ENCODE data around the gene SENP5.

DNA sequence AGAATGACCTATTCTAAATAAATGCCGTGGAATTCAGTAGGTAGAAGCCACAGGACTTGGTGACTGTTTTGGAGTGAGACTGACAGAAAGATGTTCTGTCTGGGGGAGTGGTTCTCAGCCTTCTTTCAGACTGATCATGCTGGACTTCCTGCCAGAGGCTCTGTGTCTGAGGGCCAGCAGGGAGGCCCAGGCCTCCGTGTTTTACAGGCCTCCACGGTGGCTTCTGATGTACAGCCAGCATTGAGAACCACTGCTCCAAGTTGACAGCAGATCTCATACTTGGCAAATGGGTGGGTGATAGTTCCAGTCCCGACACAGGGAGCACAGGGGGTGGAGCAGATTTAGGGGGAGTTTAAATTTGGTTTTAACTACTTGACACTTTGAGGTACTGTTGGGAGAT is 107.6 kb downstream of the SENP5 start:
- TF ChIP-seq KDM4A (IDR thresholded peaks at IDR 0.05; ENCODE audit: low read depth, low read length, severe bottlenecking) (no peak), POLR2A (IDR thresholded peaks at IDR 0.05; ENCODE audit: control extremely low read depth in 1 of 2, low read depth in 2 of 2, low read length in 2 of 2) (no peak), SIRT6 (IDR thresholded peaks at IDR 0.05; ENCODE audit: low read length) (no peak)
- TF ChIP-seq, protein P1, sequence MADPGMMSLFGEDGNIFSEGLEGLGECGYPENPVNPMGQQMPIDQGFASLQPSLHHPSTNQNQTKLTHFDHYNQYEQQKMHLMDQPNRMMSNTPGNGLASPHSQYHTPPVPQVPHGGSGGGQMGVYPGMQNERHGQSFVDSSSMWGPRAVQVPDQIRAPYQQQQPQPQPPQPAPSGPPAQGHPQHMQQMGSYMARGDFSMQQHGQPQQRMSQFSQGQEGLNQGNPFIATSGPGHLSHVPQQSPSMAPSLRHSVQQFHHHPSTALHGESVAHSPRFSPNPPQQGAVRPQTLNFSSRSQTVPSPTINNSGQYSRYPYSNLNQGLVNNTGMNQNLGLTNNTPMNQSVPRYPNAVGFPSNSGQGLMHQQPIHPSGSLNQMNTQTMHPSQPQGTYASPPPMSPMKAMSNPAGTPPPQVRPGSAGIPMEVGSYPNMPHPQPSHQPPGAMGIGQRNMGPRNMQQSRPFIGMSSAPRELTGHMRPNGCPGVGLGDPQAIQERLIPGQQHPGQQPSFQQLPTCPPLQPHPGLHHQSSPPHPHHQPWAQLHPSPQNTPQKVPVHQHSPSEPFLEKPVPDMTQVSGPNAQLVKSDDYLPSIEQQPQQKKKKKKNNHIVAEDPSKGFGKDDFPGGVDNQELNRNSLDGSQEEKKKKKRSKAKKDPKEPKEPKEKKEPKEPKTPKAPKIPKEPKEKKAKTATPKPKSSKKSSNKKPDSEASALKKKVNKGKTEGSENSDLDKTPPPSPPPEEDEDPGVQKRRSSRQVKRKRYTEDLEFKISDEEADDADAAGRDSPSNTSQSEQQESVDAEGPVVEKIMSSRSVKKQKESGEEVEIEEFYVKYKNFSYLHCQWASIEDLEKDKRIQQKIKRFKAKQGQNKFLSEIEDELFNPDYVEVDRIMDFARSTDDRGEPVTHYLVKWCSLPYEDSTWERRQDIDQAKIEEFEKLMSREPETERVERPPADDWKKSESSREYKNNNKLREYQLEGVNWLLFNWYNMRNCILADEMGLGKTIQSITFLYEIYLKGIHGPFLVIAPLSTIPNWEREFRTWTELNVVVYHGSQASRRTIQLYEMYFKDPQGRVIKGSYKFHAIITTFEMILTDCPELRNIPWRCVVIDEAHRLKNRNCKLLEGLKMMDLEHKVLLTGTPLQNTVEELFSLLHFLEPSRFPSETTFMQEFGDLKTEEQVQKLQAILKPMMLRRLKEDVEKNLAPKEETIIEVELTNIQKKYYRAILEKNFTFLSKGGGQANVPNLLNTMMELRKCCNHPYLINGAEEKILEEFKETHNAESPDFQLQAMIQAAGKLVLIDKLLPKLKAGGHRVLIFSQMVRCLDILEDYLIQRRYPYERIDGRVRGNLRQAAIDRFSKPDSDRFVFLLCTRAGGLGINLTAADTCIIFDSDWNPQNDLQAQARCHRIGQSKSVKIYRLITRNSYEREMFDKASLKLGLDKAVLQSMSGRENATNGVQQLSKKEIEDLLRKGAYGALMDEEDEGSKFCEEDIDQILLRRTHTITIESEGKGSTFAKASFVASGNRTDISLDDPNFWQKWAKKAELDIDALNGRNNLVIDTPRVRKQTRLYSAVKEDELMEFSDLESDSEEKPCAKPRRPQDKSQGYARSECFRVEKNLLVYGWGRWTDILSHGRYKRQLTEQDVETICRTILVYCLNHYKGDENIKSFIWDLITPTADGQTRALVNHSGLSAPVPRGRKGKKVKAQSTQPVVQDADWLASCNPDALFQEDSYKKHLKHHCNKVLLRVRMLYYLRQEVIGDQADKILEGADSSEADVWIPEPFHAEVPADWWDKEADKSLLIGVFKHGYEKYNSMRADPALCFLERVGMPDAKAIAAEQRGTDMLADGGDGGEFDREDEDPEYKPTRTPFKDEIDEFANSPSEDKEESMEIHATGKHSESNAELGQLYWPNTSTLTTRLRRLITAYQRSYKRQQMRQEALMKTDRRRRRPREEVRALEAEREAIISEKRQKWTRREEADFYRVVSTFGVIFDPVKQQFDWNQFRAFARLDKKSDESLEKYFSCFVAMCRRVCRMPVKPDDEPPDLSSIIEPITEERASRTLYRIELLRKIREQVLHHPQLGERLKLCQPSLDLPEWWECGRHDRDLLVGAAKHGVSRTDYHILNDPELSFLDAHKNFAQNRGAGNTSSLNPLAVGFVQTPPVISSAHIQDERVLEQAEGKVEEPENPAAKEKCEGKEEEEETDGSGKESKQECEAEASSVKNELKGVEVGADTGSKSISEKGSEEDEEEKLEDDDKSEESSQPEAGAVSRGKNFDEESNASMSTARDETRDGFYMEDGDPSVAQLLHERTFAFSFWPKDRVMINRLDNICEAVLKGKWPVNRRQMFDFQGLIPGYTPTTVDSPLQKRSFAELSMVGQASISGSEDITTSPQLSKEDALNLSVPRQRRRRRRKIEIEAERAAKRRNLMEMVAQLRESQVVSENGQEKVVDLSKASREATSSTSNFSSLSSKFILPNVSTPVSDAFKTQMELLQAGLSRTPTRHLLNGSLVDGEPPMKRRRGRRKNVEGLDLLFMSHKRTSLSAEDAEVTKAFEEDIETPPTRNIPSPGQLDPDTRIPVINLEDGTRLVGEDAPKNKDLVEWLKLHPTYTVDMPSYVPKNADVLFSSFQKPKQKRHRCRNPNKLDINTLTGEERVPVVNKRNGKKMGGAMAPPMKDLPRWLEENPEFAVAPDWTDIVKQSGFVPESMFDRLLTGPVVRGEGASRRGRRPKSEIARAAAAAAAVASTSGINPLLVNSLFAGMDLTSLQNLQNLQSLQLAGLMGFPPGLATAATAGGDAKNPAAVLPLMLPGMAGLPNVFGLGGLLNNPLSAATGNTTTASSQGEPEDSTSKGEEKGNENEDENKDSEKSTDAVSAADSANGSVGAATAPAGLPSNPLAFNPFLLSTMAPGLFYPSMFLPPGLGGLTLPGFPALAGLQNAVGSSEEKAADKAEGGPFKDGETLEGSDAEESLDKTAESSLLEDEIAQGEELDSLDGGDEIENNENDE (IDR thresholded peaks at IDR 0.05; ENCODE audit: insufficient replicate concordance, low read length) = no peak
- TF ChIP-seq, protein P2, sequence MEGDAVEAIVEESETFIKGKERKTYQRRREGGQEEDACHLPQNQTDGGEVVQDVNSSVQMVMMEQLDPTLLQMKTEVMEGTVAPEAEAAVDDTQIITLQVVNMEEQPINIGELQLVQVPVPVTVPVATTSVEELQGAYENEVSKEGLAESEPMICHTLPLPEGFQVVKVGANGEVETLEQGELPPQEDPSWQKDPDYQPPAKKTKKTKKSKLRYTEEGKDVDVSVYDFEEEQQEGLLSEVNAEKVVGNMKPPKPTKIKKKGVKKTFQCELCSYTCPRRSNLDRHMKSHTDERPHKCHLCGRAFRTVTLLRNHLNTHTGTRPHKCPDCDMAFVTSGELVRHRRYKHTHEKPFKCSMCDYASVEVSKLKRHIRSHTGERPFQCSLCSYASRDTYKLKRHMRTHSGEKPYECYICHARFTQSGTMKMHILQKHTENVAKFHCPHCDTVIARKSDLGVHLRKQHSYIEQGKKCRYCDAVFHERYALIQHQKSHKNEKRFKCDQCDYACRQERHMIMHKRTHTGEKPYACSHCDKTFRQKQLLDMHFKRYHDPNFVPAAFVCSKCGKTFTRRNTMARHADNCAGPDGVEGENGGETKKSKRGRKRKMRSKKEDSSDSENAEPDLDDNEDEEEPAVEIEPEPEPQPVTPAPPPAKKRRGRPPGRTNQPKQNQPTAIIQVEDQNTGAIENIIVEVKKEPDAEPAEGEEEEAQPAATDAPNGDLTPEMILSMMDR (IDR thresholded peaks at IDR 0.05; ENCODE audit: control extremely low read depth in 1 of 3, insufficient read depth in 1 of 3, low read depth in 1 of 3, low read length in 3 of 3) = no peak
